Smooth muscle cell (in vitro differentiated cells): ENCODE data around the gene AEBP1. TPM values are rescaled to one million over a fixed set of nuclear protein-coding genes. Genes with fewer than 3 reads are reported as not detected.
A peak's percentile ranks its signal among the peaks of the same experiment; 100 is the strongest.

Experiments
- DNase-seq: peaks from one replicate; lab custom pipeline; 2025; ENCODE audit not compliant: unreplicated experiment; lab: John Stamatoyannopoulos, UW
- H2AFZ ChIP-seq: fragments of 200-600 bp; sonication (generic); 2 replicates; pipeline ENCODE4 v1.6.0; 2016; ENCODE audit warnings: antibody characterized with exemption, low read depth, mild to moderate bottlenecking
- H3F3A ChIP-seq: fragments of 200-600 bp; sonication (generic); 2 replicates; pipeline ENCODE4 v1.6.0; 2017; ENCODE audit warnings: antibody characterized with exemption, low read depth
- H3K27ac ChIP-seq: fragments of 200-600 bp; sonication (generic); 2 replicates; pipeline ENCODE4 v1.5.1; 2016; ENCODE audit warnings: low read depth, mild to moderate bottlenecking
- H3K27me3 ChIP-seq: fragments of 200-600 bp; sonication (generic); 2 replicates; pipeline ENCODE4 v1.6.1; 2016; ENCODE audit warnings: low read depth, mild to moderate bottlenecking
- H3K36me3 ChIP-seq: fragments of 200-600 bp; sonication (generic); 2 replicates; pipeline ENCODE4 v1.5.1; 2016; ENCODE audit warnings: low read depth
- H3K4me1 ChIP-seq: fragments of 200-600 bp; sonication (generic); 2 replicates; pipeline ENCODE4 v1.5.1; 2016; ENCODE audit warnings: low read depth
- H3K4me2 ChIP-seq: fragments of 200-600 bp; sonication (generic); 2 replicates; pipeline ENCODE4 v1.6.0; 2016; ENCODE audit warnings: mild to moderate bottlenecking
- H3K4me3 ChIP-seq: fragments of 200-600 bp; sonication (generic); 2 replicates; pipeline ENCODE4 v1.5.1; 2016; ENCODE audit warnings: mild to moderate bottlenecking
- H3K79me2 ChIP-seq: fragments of 200-600 bp; sonication (generic); 2 replicates; pipeline ENCODE4 v1.6.0; 2016; ENCODE audit warnings: low read depth, mild to moderate bottlenecking
- H3K9ac ChIP-seq: fragments of 200-600 bp; sonication (generic); 2 replicates; pipeline ENCODE4 v1.6.0; 2016; ENCODE audit warnings: low read depth
- H3K9me3 ChIP-seq: fragments of 200-600 bp; sonication (generic); replicated peaks from 2 replicates; pipeline ENCODE4 v1.5.1; 2016; ENCODE audit warnings: low read depth
- H4K20me1 ChIP-seq: fragments of 200-600 bp; sonication (generic); 2 replicates; pipeline ENCODE4 v1.6.0; 2016; ENCODE audit warnings: low read depth
- WGBS: methylation state at CpG from one replicate; pipeline ENCODE4 v1.1.7; 2016; ENCODE audit warnings: low lambda C conversion rate; 5-methylcytosine and 5-hydroxymethylcytosine counted together
- polyA plus RNA-seq: library from polyadenylated mRNA; unstranded; fragments of >200 nt; fragmentation: Nextera tagmentation; extraction: Ambion mirVana; gene quantifications from 2 replicates; pipeline ENCODE4 v1.2.1, GENCODE V29; 2016
- total RNA-seq: library from RNA; depleted of rRNA; stranded (reverse); fragments of >200 nt; gene quantifications from 2 replicates; pipeline ENCODE4 v1.2.3, GENCODE V29; 2014
- TF ChIP-seq, protein P1 (sequence below): fragments of 200-600 bp; sonication (generic); IDR thresholded peaks from 2 replicates; pipeline ENCODE4 v1.5.1; 2017; ENCODE audit warnings: borderline replicate concordance, mild to moderate bottlenecking, antibody characterized with exemption; ENCODE audit not compliant: insufficient read depth, poor library complexity, severe bottlenecking

AEBP1 gene
- total and polyA plus RNA-seq, 2 experiments from 2014 or later = 39.7 to 163 TPM

DNA sequence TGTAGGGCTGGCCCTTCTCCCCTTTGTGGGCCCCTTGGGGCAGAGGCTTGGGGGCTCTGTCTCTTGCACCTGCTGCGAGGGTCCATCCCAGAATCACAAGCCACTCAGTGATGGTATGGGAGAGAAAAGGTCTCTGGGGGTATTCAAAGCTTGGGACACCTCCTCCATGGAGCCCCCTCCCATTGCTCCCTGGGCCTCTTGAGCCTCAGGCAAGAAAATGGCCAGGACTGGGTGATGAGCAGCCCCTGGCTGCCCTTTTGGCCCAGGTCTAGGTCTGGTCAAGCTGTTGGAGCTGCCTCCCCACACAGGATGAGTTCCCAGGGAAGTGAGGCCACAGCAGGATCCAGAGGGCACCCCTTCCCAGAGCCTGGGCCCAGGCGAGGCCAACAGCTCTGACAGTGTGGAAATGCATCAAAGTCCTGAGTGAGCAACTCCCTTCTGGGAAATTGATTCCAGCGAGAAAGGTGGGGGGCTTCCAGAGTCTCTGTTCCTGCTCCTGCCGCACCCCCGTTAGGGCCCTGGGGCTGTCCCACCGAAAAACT, 40.4 kb downstream of the AEBP1 start:
- Histone ChIP-seq H3K27me3 (peaks cover 7% of the 10 kb centered on the region), H3K27ac (no peak overlapping the region), H3K9me3 (no peaks in the 10 kb centered on the region), H3K4me2 (no peak overlapping the region), H2AFZ (no peak overlapping the region), H3K4me1 (peaks cover 9% of the 10 kb centered on the region), H3K36me3 (no peaks in the 10 kb centered on the region), H4K20me1 (no peaks in the 10 kb centered on the region), H3K4me3 (no peak overlapping the region), H3K79me2 (no peaks in the 10 kb centered on the region), H3K9ac (no peak overlapping the region), H3F3A (no peaks in the 10 kb centered on the region)
- TF ChIP-seq, protein P1, sequence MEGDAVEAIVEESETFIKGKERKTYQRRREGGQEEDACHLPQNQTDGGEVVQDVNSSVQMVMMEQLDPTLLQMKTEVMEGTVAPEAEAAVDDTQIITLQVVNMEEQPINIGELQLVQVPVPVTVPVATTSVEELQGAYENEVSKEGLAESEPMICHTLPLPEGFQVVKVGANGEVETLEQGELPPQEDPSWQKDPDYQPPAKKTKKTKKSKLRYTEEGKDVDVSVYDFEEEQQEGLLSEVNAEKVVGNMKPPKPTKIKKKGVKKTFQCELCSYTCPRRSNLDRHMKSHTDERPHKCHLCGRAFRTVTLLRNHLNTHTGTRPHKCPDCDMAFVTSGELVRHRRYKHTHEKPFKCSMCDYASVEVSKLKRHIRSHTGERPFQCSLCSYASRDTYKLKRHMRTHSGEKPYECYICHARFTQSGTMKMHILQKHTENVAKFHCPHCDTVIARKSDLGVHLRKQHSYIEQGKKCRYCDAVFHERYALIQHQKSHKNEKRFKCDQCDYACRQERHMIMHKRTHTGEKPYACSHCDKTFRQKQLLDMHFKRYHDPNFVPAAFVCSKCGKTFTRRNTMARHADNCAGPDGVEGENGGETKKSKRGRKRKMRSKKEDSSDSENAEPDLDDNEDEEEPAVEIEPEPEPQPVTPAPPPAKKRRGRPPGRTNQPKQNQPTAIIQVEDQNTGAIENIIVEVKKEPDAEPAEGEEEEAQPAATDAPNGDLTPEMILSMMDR = no peak
- no peak for DNase-seq
- 75% methylated on average over 6 of the region's 6 CpGs for WGBS

DNA sequence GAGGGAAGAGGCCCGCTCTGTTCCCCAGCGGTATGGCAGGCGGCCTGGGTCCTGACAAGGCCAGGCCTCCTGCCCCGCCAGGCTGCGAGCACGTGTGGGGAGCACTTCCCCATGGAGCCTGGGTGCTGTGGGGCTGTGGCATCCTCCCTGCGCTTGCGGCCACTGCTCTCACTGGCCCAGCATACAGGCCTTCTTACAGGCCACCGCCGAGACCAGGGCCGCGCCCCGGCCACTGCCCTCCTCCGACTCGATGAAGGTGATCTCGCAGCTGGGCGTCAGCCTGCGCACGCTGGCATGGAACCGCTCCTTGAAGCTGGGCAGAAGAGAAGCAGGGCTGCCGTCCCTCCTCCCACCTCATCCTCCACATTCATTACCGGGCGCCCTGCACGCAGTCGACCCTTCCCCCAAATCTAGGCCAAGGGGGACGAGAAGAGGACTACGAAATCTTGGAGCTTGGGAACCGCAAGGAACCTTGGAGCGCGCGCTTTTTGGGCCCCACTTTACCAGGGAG, 40.9 kb downstream of the AEBP1 start:
- Histone ChIP-seq H3K9ac (no peak overlapping the region), H4K20me1 (no peaks in the 10 kb centered on the region), H2AFZ (no peak overlapping the region), H3K36me3 (no peaks in the 10 kb centered on the region), H3K4me1 (peaks cover 9% of the 10 kb centered on the region), H3K9me3 (no peaks in the 10 kb centered on the region), H3K4me3 (peak overlapping the region; percentile 50), H3K4me2 (peak overlapping the region; percentile 93), H3K27me3 (peaks cover 7% of the 10 kb centered on the region), H3K27ac (no peak overlapping the region), H3K79me2 (no peaks in the 10 kb centered on the region), H3F3A (no peaks in the 10 kb centered on the region)
- DNase-seq = no peak
- TF ChIP-seq, protein P1 = no peak
- 82% methylated on average over 31 of the region's 31 CpGs for WGBS

DNA sequence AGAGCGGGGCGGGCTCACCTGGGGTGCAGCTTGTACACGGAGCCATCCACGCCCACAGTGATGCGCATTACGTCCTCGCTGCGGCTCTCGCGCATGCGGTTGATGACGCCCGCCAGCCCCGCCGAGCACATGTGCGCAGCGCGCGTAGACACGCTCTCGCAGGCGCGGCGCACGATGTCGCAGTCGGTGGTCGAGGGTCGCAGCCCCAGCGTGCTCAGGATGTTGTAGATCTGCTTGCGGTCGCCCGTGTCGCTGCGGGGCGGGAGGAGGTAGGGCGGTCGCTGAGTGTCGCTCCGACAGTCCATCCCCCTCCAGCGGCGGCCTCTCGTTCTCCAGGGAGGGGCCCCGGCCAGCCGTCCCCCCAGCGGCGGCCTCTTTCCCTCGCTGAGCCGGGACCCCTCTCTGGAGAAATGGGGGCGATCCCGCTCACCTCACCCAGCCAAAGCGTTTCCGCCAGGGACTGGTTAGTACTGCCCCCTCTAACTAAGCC, 41.4 kb downstream of the AEBP1 start:
- Histone ChIP-seq H3K36me3 (no peaks in the 10 kb centered on the region), H3K4me3 (peak overlapping the region; percentile 50), H3F3A (no peaks in the 10 kb centered on the region), H2AFZ (peak overlapping the region; percentile 82), H3K4me1 (peaks cover 9% of the 10 kb centered on the region), H4K20me1 (no peaks in the 10 kb centered on the region), H3K9ac (no peak overlapping the region), H3K9me3 (no peaks in the 10 kb centered on the region), H3K4me2 (peak overlapping the region; percentile 93), H3K27ac (no peak overlapping the region), H3K27me3 (peaks cover 7% of the 10 kb centered on the region), H3K79me2 (no peaks in the 10 kb centered on the region)
- TF ChIP-seq, protein P1 = no peak
- WGBS = 23% methylated on average over 47 of the region's 53 CpGs
- no peak for DNase-seq
